GM19351 (cell line): ENCODE measurements around the gene STEAP4.
"Not testable (repeated sequence)": the region's sequence is repeated elsewhere in the genome, so short reads cannot be mapped to it uniquely, and the experiment has no call there.

Experiments
- ATAC-seq: cut with Tn5 transposase; IDR thresholded peaks from one replicate; pipeline ENCODE4 v1.9.1; 2021; ENCODE audit warnings: mild to moderate bottlenecking, moderate library complexity; ENCODE audit not compliant: unreplicated experiment

STEAP4 gene

DNA sequence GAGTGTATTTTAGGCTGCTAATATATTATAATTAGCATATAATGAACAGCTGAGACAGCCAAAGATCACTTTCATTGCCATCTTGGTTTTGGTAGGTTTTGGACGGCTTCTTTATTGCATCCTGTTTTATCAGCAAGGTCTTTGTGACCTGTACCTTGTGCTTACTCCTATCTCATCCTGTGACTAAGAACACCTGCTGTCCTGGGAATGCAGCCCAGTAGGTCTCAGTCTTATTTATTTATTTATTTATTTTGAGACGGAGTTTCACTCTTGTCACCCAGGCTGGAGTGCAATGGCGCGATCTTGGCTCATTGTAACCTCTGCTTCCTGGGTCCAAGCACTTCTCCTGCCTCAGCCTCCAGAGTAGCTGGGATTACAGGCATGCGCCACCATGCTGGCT is 31.8 kb downstream of the STEAP4 start:
- not testable (repeated sequence) for ATAC-seq

DNA sequence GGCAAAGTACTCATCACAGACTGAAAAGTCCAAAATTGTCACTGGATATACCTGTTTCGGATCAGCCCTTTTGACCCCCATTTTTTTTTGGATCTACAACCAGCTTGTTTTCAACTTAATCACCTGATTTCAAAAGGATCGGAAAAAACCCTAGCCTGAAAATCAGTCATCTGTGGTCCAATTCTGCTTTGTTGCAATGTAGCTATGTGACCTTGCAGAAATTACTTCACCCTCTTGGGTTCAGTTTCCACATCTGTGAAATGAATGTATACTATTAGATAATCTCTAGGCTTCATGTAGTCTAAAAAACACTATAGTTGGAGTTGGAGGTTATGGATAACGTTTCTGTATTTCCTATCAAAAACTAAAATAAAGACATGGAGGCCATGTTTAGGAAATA is 37.1 kb downstream of the STEAP4 start:
- ATAC-seq, result no peak

DNA sequence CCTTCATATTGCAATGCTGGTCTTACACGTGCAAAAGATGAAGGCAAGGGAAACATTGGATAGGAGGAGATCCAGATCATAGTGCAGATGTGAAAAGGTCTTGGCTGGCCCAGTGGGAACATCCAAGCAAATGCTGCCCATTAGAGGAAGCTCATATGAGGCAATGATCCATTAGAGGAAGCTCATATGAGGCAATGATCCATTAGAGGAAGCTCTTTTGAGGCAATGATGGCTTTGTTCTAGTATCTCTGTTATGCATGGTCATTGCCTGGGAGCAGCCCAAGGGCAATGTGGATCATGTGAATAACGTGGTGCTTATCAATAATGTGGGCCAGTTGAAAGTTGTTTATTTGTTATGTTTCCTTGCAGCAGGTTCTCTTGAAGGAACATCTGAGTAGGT is 37.8 kb downstream of the STEAP4 start:
- ATAC-seq, result no peak

DNA sequence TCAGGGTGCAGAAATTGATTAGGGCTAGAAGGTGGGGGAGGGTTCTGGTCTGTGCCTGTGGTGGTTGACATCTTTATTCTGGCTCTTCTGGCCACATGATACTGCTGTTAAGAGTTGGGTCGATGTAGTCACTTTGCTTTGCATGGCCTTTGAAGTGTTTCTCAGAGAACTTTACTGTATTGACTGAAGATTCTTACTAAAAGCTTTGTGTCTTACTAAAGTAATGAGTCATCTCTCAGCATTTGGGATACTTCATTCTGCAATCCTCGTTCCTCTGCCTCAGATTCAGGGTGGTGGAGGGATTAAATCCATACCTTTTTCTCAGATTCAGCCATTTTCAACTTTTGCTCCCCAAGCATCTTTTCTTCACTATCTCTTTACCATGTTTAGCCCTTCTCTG is 38.6 kb downstream of the STEAP4 start:
- ATAC-seq, result no peak

DNA sequence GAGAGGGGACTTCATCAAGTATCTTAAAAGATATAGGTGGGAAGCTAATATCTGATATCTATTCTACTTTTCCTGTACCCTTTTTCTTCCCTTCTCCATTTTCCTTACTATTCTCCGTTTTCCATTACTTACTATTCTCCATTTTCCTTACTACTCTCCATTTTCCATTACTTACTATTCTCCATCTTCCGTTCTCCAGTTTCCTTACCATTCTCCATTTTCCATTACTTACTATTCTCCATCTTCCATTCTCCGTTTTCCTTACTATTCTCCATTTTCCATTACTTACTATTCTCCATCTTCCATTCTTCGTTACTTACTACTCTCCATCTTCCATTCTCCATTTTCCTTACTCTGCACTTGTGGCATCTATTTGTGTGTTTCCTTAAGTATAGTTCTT is 39.3 kb downstream of the STEAP4 start:
- no peak for ATAC-seq

DNA sequence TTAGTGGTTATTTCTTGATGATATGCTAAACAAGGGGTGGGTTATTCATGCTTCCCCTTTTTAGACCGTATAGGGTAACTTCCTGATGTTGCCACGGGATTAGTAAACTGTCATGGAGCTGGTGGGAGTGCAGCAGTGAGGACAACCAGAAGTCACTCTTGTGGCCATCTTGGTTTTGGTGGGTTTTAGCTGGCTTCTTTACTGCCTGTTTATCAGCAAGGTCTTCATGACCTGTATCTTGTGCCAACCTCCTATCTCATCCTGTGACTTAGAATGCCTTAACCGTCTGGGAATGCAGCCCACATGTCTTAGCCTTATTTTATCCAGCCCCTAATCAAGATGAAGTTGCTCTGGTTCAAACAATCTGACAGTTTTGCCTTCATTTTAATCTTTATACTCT is 41.7 kb downstream of the STEAP4 start:
- not testable (repeated sequence) for ATAC-seq

DNA sequence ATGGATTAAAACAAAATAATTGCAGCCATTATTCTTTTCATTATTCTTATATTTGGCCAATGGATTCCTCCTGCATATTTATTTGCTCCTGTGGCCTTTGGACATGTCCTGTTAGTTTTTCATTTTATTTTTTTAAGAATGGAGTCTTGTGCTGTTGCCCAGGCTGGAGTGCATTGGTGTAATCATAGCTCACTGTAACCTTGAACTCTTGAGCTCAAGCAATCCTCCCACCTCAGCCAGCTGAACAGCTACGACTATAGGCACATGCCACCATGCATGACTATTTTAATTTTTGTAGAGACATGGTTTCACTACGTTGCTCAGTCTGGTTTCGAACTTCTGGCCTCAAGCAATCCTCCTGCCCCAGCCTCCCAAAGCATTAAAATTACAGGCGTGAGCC is 44.1 kb downstream of the STEAP4 start:
- ATAC-seq, result no peak

DNA sequence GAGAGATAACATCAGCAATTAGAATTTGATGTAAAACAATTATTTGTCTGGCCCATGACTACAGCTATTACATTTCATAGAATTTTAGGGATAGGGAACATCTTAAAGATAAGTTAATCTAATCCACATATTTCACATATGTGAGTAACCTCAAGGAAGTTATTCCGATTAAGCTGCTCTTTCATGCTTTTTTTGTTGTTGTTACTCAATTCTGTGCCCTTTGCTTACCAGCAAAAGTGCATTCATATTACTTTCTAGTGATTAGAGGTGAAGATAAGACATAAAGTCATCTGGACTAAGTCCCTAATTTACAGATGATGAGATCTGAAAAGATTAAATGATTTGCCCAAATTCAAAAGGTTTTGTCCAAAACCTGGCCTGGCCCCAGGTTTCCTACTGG is 46.0 kb downstream of the STEAP4 start:
- no peak for ATAC-seq

DNA sequence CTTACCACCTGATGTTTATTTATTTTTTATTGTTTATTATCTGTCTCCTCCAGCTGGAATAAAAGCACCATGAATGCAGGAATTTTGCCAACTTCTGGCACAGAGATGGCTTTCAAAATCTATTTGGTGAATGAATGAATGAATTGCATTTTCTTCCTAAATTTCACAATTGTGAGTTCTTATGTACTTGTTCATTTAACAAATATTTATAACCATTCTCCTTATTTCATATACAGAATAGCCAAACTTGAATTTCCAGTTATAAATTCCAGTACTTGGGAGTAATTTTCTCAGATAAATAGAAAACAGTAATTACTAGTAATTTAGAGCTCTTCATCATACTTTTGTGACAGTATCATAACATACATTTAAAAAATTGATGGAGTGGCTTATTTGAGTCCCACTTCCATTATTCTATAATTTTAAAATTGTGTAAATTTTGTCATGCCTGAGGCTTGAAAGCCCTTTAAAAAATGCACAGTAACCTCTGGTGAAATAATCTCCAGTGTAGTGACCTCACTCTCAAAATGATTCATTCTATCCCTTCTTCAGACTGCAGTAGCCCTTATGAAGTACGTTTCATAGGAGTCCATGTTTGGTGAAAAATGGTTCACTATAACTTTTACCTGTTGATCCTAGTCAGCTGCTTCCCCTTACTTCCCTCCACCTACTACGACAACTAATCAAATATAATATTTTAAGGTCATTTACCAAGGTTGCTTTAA is 46.9 kb downstream of the STEAP4 start:
- no peak for ATAC-seq

DNA sequence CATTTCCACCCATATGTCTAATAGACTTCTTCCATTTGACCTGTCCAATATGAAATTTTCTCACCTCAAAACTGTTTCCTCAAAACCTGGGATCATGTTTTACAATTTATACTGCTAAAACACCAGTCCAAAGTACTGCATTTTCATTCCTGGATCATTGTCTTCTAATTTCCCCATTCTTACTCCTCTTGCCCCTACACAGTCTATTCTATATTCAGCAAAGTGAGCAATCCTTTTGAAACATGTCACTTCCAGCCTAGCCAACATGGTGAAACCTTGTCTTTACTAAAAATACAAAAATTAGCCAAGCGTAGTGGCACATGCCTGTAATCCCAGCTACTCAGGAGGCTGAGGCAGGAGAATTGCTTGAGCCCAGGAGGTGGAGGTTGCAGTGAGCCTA is 48.4 kb downstream of the STEAP4 start:
- ATAC-seq, result not testable (repeated sequence)

DNA sequence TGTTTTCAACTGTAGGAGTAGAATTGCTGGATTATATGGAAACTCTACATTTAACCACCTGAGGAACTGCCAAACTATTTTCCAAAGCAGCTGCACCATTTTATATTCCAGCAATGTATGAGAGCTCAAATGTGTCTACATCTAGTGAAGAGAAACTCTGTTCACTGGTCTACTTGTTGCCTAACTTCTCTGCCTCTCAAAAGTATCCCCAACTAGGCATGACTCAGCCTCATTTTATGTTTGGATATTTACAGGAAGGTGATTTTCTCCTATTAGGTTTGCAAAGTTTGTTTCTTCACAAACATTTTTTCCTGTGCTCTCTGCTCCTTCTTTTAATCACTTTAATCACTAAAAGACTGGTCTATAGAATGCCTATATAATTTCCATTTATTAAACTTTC is 49.8 kb downstream of the STEAP4 start:
- ATAC-seq, result no peak

DNA sequence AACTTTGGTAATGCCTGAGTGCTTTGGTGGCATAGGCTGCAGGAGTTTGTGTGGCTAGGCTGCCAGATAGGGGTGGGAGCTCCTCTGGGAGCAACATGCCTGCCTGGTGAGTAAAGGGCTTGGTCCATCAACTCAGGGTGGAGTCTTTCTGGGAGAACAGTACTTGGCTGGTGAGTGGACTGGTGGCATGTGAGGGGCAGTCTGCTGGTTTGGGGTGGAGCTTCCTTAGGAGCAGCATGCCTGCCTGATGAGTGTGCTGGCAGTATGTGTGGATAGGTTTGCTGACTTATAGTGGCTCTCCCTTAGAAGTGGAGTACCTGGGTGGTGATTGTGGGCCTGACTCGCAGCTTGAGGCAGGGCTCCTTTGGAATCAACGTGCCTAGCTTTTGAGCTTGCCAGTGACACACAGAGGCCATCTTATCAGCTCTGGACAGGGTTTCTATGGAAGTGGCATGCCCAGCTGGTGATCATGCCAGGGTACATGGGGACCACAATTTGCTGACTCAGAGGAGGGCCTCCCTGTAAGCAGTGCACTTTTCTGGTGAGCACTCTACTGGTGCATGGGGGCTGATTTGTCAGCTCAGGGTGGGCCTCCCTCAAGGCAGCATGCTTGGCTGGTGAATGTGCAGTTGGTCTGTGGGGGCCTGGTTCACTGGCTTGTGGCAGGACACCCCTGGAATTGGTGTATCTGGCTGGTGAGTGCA is 51.8 kb downstream of the STEAP4 start:
- no peak for ATAC-seq

DNA sequence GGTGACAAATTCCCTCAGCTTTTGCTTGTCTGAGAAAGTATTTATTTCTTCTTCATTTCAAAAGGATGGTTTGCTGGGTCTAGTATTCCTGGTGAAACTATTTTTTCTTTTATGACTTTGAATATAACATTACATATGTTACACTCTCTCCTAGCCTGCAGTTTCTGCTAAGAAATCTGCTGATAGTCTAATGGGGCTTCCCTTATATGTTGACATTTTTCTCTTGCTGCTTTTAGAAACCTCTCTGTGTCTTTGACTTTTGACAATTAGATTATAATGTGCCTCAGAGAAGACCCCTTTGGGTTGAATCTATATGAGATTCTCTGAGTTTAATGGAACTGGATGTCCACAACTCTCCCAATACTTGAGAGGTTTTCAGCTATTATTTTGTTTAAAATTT is 53.1 kb downstream of the STEAP4 start:
- no peak for ATAC-seq

DNA sequence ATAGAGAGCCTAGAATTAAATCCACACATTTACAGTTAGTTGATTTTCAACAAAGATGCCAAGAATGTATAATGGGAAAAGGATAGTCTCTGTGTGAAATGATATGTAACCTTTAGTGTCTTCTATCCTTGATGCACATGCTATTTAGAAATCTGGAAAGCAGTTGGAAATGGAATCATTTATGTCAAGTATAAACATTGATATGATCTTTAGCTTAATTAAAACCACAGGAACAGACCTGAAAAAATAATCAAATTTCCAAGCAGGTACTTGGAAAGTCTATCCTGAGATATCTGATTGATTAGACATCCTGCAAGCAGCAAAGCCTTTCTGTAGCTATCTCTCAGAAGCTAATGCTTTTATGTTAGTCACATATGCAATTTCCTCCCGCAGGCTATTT is 62.4 kb downstream of the STEAP4 start:
- ATAC-seq, result no peak

DNA sequence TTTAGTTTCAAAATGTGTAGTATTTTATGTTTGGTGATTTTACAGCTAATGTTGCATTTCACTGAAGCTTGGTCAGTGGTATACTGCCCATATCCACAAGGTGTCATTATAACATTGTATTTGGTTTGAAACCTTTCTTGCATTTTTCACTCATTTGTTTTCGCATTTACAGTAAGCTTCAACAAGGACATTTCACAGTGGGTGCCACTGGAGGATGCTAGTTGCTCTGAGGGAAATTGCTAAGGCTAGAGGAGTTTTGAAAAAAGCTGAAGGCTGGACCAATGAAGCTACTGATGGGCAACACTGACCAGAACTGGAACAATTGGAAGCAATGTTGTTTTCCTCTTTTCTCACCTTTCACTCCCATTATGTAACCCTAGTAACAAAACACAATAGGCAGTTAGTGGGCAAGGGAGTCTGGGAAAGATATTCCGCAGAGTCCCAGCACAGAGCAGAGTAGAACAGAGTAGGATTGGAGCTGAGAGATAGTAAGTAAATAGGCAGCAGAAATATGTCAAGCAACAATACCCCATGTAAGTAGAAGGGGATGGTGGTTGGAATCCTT is 63.3 kb downstream of the STEAP4 start:
- ATAC-seq, result peak; percentile 84

DNA sequence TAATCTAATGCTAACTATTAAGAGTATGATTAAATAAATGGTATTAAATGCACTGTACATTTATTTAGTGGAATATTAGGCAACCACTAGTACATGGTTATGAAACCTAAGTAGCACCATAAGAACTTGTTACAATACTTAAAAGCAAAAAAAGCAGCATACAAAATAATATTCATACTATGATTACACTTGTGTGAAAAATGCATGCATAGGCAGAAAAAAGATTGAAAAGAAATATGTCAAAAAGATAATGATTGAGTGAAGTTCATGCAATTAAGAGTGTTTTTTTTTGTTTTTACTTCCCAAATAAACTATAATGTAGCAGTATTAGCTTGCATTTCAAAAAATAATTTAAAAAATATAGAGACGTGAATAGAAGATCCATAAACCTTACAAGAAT is 66.8 kb downstream of the STEAP4 start:
- ATAC-seq, result no peak

DNA sequence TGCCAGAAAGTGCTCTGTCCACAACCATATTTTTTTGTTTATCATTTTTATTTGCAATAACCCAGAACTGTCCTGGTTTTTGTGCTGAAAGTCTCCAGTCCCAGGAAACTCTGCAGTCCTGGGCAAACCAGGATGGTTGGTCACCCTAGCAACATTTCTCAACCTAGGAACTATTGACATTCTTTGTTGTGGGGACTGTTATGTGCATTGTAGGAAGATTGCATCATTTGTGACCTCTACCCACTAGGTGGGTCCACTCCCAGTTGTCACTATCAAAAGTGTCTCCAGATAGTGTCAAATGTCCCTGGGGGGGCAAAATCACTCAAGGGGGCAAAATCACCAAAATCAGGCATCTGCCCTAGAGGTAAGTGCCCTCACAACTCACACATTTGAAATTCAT is 72.9 kb downstream of the STEAP4 start:
- ATAC-seq, result no peak

DNA sequence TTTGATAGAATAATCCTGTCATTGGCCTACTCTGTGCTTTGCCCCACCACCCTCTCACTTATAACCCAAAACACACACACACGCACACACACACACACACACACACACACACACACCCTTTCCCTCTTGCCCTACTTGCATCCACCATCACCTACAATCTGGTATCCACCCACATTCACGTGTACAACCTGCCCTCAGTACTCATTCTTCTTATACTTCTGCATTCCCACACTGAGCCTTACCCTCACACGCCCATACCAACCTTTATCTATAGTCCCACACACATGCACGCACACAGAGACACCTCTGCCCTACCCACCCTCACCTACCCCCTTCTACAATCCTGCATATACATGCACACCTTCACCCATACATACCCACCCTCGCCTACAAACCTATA is 76.0 kb downstream of the STEAP4 start:
- no peak for ATAC-seq

DNA sequence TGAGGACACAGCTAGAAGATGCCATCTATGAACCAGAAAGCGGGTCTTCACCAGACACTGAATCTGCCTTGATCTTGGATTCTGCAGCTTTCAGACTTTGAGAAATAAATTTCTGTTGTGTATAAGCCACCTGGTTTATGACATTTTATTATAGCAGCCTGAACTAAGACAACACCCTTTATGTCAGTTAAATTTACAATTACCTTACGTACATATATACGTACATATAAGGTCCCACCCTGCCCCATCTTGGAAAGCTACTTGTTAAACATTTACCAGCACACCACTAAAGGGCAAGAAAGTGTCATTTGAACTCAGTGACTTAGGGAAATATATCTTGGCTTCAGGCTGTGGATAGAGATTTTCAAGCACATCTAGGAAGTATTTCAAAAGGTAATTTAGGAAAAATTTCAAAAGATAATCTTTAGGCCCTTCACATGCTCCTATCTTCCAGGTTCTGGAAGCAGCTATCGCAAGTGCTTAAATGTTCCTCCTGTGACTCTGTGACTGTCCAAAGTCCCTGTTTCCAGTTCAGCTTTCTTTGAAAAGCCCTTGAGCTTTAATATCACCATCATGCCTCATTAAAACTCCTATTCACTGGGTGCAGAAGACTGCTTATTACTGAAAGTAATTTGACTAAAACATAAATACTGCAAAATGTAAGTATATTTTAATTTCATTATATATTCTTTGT is 77.2 kb downstream of the STEAP4 start:
- no peak for ATAC-seq

DNA sequence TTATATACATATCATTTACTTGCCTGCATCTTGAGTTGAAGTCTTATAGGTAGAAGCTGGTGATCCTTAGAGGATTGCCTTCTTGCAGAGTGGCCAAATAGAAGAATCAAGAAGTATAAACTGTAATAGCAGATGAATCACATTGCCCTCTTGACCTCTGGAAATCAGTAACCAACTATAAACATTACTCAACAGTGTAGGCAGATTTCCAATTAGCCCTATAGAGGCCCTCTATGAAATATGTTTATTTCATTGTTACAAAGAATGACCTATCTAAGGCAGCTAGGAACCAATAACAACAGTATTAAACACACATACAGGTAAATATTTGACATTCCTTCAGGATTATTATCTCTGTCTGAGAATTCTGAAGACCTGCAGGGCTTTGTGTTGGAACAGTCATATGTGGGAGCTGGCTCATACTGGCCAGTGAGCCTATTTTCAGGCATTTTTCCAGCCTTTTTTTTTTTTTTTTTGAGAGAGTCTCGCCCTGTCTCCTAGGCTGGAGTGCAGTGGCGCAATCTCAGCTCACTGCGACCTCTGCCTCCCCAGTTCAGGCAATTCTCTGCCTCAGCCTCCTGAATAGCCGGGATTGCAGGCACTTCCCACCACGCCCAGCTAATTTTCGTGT is 79.7 kb downstream of the STEAP4 start:
- ATAC-seq, result no peak

DNA sequence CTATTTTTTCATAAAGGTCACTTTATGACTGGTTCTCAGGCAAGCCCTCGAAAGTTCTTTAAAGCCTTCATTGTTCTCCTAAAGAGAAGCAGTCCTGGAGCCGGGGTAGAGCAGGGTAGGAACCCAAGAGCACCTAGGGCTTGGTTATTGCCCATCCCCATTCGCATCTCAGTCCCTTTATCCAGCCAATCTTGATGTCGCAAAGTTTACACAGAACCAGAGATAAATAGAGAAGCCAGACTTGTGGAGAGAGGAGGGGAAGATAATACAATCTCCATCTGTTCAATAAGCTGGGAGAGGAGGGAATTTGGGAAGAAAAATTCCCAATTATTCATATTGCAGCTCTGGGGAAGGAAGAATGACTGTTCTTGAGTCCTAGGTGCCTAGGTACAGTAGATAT is 80.5 kb downstream of the STEAP4 start:
- ATAC-seq, result no peak
